Large intestine (tissue), 3 donors: Measurements from ENCODE around the gene CDC20B. TPM values are rescaled to one million over a fixed set of nuclear protein-coding genes. Genes with fewer than 3 reads are reported as not detected.
"Not testable (repeated sequence)": the region's sequence is repeated elsewhere in the genome, so short reads cannot be mapped to it uniquely, and the experiment has no call there.

Experiments
- DNase-seq, 2 donors: peaks; one replicate each; pipeline versions ENCODE4 v3.0.0 to v3.0.0-alpha.2; 2013
- H3K27ac ChIP-seq: one replicate; pipeline ENCODE4 v1.5.1; 2013; ENCODE audit warnings: low read length
- H3K27me3 ChIP-seq: 2 replicates; pipeline ENCODE4 v1.6.1; 2013; ENCODE audit warnings: low read length; ENCODE audit not compliant: control insufficient read depth, insufficient read depth
- H3K36me3 ChIP-seq: 2 replicates; pipeline ENCODE4 v1.6.1; 2013; ENCODE audit warnings: low read length; ENCODE audit not compliant: control insufficient read depth, insufficient read depth
- H3K4me1 ChIP-seq: one replicate; pipeline ENCODE4 v1.6.1; 2013; ENCODE audit warnings: low read length; ENCODE audit not compliant: control insufficient read depth, insufficient read depth
- H3K4me3 ChIP-seq: one replicate; pipeline ENCODE4 v1.5.1; 2013; ENCODE audit warnings: low read length
- H3K9me3 ChIP-seq: one replicate; pipeline ENCODE4 v1.6.1; 2013; ENCODE audit warnings: mild to moderate bottlenecking, low read depth, low read length, moderate library complexity; ENCODE audit not compliant: control insufficient read depth
- WGBS: methylation state at CpG from one replicate; pipeline ENCODE4 v1.1.5; 2013; ENCODE audit warnings: low lambda C conversion rate; ENCODE audit not compliant: insufficient coverage; 5-methylcytosine and 5-hydroxymethylcytosine counted together
- polyA plus RNA-seq: library from polyadenylated mRNA; unstranded; fragments of 120-200 nt; gene quantifications from one replicate; pipeline ENCODE4 v1.2.1, GENCODE V29; 2013

The CDC20B gene
- polyA plus RNA-seq, 1 donor, result 0.15 TPM

DNA sequence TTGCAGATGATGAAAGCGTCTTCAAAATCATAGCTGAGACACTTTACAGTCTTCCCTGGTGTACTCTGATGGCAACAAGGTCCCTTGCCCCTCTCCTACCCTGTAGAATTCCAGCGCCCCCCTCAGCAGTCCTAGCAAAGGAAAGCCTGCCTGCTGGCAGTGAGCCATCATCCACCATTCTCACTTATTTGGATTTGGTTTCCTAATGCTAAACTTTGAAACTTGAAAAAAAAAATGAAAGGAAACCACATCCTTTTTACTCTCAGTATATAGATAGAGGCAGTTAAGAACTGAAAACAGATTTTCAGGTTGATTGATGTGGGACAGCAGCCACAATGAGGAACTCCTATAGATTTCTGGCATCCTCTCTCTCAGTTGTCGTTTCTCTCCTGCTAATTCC is 70.6 kb downstream of the CDC20B start, which contains the start of gene GZMA:
Gene GZMA (plus strand): TSS at position 299 of the 400 bp plus-strand sequence. CDS start 37 bp downstream, at position 336.
- DNase-seq, result no peak

DNA sequence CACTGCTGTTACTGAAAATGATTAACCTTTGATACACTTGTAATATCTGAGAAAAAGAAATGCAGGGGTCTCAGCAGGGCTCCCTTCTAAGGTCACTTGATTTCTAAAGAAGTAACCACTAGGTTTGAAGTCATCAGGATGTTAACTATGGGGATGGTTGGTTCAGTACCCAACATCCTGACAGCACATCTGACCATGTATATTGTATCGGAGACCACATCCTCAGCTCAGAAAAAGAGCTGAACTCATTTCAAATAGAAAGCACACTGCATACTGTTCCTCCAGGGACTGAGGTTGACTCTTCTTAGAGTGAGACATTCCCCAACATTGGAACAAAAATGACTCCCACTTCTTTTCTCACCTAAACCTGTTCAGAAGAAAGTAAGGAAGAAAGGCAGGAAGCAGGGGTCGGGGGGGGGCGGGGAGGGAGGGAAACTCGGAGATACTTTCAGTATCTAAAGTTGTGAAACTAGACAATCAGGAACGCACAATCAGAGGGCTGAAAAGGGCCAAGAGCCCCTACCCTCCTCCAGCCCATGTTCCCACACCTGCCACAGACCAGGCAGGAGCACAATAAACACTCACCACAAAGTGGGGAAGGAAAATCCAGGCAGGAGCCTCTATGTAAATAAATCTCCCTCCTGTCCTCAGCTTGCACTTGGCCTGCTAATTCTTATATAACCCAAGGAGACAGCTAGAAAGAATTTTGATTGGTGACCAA is 71.3 kb downstream of the CDC20B start:
- Histone ChIP-seq H3K27ac (no peak overlapping the region), H3K4me3 (no peak overlapping the region), H3K4me1 (no peaks in the 10 kb centered on the region), H3K27me3 (no peaks in the 10 kb centered on the region), H3K9me3 (no peaks in the 10 kb centered on the region), H3K36me3 (no peaks in the 10 kb centered on the region)
- DNase-seq, result no peak
- WGBS, result no CpG with 5 or more reads among the region's 5 CpGs

More for the DNA sequence above, 70.6 kb downstream of the CDC20B start, which contains the start of gene GZMA:
- Histone ChIP-seq H3K9me3 (no peaks in the 10 kb centered on the region), H3K27me3 (no peaks in the 10 kb centered on the region), H3K27ac (no peak within 1 kb of the TSS), H3K4me3 (no peak within 1 kb of the TSS), H3K36me3 (no peaks in the 10 kb centered on the region), H3K4me1 (no peaks in the 10 kb centered on the region)
- no CpG with 5 or more reads among the region's 3 CpGs for WGBS

DNA sequence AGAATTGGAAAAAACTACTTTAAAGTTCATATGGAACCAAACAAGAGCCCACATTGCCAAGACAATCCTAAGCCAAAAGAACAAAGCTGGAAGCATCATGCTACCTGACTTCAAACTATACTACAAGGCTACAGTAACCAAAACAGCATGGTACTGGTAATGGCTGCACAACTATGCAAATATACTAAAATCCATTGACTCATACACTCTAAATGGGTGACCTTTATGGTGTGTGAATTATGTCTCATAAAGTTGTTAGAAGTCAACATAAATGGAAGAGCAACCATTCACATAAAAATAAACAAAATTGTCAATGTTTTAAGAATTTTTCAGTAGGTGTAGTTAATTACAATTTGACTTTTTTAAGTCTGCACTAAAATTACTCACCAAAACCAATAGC is 71.8 kb downstream of the CDC20B start:
- not testable (repeated sequence) for H3K27ac ChIP-seq, H3K36me3 ChIP-seq, H3K27me3 ChIP-seq, H3K9me3 ChIP-seq, DNase-seq, H3K4me1 ChIP-seq, H3K4me3 ChIP-seq

DNA sequence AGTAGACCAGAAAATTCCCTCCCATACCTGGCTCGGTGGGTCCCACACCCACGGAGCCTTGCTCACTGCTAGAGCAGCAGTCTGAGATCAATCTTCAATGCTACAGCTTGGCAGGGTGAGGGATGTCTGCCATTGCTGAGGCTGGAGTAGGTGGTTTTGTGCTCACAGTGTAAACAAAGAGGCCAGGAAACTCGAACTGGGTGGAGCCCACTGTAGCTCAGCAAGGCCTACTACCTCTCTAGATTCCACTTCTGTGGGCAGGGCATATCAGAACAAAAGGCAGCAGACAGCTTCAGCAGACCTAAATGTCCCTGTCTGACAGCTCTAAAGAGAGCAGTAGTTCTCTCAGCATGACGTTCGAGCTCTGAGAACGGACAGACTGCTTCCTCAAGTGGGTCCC is 76.1 kb downstream of the CDC20B start:
- DNase-seq, result no peak
- no peak overlapping the region for H3K27ac ChIP-seq
- H3K36me3 ChIP-seq, result no peaks in the 10 kb centered on the region
- WGBS, result no CpG with 5 or more reads among the region's 6 CpGs
- no peaks in the 10 kb centered on the region for H3K4me1 ChIP-seq
- no peaks in the 10 kb centered on the region for H3K27me3 ChIP-seq
- H3K9me3 ChIP-seq, result no peaks in the 10 kb centered on the region
- no peak overlapping the region for H3K4me3 ChIP-seq

DNA sequence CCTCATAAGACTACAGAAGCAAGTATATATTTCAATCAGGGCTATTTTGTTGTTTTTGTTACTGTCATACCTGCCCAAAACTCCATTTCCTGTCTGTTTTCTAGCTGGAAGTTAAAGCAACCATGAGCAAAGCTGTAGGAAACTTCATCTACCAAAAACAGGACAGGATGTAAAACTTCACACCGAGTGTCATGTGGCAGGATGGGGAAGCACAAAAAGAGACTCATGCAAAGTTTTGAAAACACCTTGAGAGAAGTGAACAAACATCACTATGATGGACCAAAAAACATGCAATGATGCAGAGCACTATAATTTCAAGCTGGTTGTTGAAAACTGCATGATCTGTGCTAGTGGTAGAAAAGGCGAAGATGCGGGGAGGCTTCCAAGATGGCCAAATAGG is 76.8 kb downstream of the CDC20B start:
- WGBS, result no CpG with 5 or more reads among the region's 3 CpGs
- Histone ChIP-seq H3K27me3 (no peaks in the 10 kb centered on the region), H3K27ac (no peak overlapping the region), H3K4me1 (no peaks in the 10 kb centered on the region), H3K4me3 (no peak overlapping the region), H3K9me3 (no peaks in the 10 kb centered on the region), H3K36me3 (no peaks in the 10 kb centered on the region)
- no peak for DNase-seq

DNA sequence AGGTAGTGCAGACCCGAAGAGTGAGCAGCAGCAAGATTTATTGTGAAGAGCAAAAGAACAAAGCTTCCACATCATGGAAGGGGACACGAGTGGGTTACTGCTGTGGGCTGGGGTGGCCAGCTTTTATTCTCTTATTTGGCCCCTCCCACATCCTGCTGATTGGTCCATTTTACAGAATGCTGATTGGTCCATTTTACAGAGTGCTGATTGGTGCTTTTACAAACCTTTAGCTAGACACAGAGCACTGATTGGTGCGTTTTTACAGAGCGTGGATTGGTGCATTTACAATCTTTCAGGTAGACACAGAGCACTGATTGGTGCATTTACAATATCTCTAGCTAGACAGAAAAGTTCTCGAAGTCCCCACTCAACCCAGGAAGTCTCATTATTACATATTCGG is 82.0 kb downstream of the CDC20B start:
- no CpG with 5 or more reads among the region's 6 CpGs for WGBS
- H3K9me3 ChIP-seq, DNase-seq: not testable (repeated sequence)

DNA sequence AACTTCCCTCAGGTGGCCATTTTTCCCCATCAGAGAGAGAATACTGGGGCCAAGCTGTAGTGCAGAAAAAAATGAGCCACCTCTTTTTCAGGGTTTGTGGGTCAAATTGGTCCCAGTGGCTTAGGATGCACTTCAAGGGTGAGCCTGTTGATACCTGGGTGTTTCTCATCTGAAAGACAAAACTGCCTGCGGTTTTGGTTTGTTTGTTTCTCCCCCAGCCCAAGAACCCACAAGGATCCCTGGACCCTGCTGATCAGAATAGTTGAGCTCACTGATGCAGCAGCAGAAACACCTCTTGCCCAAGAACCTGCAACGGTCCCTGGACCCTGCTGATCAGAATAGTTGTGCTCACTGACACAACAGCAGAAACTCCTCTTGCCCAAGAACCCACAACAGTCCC is 83.7 kb downstream of the CDC20B start:
- WGBS, result no CpG with 5 or more reads among the region's 2 CpGs
- H3K4me1 ChIP-seq, H3K36me3 ChIP-seq: not testable (repeated sequence)

More for the DNA sequence above, 82.0 kb downstream of the CDC20B start:
- H3K27me3 ChIP-seq, H3K4me1 ChIP-seq, H3K4me3 ChIP-seq, H3K36me3 ChIP-seq, H3K27ac ChIP-seq: not testable (repeated sequence)

DNA sequence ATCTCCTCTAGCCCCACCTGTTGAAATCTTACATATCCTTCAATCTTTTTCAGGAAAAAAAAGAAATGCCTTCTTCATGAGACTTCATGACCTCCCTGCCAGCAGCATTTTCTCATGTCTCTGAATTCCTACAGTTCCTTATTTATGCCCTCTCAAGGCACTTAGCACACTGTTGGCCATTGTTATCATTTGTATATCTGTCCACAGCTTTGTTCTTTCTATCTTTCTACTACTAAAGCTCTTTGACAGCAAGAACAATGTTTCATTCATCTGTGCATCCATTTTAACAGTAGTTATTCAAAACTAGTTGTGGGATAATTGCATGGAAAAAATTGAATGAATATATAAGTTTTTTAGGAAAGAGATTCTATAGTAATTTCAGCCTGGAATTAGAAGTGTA is 91.4 kb downstream of the CDC20B start:
- Histone ChIP-seq H3K4me3 (no peak overlapping the region), H3K27ac (no peak overlapping the region), H3K27me3 (no peaks in the 10 kb centered on the region), H3K9me3 (no peaks in the 10 kb centered on the region), H3K4me1 (no peaks in the 10 kb centered on the region), H3K36me3 (no peaks in the 10 kb centered on the region)
- no peak for DNase-seq

More for the DNA sequence above, 83.7 kb downstream of the CDC20B start:
- H3K9me3 ChIP-seq, H3K27me3 ChIP-seq, DNase-seq, H3K4me3 ChIP-seq, H3K27ac ChIP-seq: not testable (repeated sequence)

DNA sequence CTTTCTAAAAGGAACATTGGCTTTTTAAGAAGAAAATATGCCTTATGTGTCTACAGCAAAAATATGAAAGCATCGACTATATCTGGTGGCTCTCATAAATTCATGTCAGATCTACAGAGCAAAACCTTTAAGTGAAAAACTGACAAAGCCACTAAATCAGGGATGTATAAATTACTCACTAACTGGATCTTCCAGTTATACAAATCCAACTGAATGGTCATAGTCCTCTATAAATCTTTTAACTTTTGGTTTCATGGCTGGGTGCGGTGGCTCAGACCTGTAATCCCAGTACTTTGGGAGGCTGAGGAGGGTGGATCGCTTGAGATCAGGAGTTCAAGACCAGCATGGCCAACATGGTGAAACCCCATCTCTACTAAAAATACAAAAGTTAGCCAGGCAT is 99.8 kb downstream of the CDC20B start:
- no peak for DNase-seq
- WGBS, result 88% methylated on average over 1 of the region's 3 CpGs
- no peaks in the 10 kb centered on the region for H3K4me1 ChIP-seq
- H3K36me3 ChIP-seq, result no peaks in the 10 kb centered on the region
- H3K27ac ChIP-seq, result no peak overlapping the region
- H3K9me3 ChIP-seq, result no peaks in the 10 kb centered on the region
- no peak overlapping the region for H3K4me3 ChIP-seq
- no peaks in the 10 kb centered on the region for H3K27me3 ChIP-seq

DNA sequence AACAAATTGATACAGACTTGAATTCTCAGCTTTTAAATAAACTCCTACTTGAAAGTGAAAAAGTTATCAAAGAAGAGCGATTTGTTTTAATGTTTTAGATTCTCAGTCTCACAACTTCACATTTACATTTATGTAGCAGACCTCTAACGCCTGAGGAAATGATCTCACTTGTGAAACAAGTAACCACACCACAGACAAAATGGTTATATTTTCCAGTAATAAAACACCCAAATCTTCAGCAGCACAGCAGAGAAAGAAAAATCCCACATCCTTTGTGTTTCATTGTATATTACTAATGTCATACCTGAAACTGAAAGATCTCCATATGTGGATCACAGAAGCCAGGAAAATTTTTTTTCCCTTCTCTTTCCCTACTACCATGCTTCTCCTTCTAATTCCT is 100.3 kb downstream of the CDC20B start:
- H3K4me1 ChIP-seq, result no peaks in the 10 kb centered on the region
- WGBS, result 67% methylated on average over 1 of the region's 2 CpGs
- no peak overlapping the region for H3K27ac ChIP-seq
- no peaks in the 10 kb centered on the region for H3K36me3 ChIP-seq
- no peaks in the 10 kb centered on the region for H3K27me3 ChIP-seq
- H3K9me3 ChIP-seq, result no peaks in the 10 kb centered on the region
- H3K4me3 ChIP-seq, result no peak overlapping the region
- DNase-seq, result no peak

DNA sequence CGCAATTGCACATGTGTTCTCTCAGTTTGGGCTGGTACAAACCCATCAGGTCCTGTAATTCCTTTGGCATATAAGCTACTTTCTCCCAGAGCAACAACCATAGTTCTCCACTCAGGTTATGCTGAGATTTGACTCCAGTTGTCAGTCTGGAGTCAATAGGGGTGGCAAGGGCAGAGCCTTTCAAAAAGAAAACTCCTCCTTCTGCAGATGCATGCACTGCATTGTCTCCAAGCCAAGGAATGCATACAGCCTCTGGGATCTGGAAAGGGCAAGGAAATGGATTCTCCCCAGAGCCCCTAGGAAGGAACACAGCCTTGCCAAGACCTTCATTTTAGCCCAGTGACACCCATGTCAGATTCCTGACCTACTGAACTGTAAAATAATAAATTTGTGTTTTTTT is 101.6 kb downstream of the CDC20B start:
- WGBS, result no CpG with 5 or more reads among the region's 1 CpG
- Histone ChIP-seq H3K36me3 (no peaks in the 10 kb centered on the region), H3K9me3 (no peaks in the 10 kb centered on the region), H3K27ac (no peak overlapping the region), H3K4me1 (no peaks in the 10 kb centered on the region), H3K4me3 (no peak overlapping the region), H3K27me3 (no peaks in the 10 kb centered on the region)
- no peak for DNase-seq
